IPS DF 4.7 (cell line): ENCODE results near the gene RSPH4A.
A peak's percentile ranks its signal among the peaks of the same experiment; 100 is the strongest.
"Not testable (repeated sequence)": the region's sequence is repeated elsewhere in the genome, so short reads cannot be mapped to it uniquely, and the experiment has no call there.

Source experiments
- DNase-seq: peaks from one replicate; pipeline ENCODE4 v3.0.0-alpha.2; 2013; ENCODE audit warnings: low spot score; ENCODE audit errors: extremely low read depth

Gene RSPH4A

GRCh38 chr6:116615937-116616736 lies at the start of gene RSPH4A:
Gene RSPH4A, plus strand, starts transcription at chr6:116616479. Its CDS starts 145 bp downstream, at chr6:116616624.
- peak; percentile 91 for DNase-seq

DNA sequence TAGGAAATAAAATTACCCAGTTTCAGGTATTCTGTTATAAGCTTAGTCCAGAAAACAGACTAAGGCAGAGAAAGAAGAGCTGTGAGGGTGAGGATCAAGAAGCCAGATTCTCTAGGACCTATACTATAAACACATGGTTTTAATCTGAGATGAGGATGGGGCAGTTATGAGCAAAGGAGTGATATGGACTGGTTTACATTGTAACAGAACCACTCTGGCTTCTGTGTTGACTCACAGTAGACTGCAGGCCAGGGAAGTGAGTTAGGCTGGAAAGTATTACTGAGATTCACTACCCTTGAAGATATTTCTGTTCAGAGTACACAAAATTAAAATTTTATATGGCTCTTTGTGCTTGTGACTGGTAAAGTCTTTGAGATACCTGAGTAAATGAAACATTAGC lies 48.2 kb upstream of the RSPH4A start:
- no peak for DNase-seq

GRCh38 chr6:116568821-116569755 lies 47.2 kb upstream of the RSPH4A start:
- no peak for DNase-seq

GRCh38 chr6:116570856-116571682 lies 45.2 kb upstream of the RSPH4A start, which contains the start of gene RWDD1:
Gene RWDD1, plus strand, starts transcription at chr6:116571504. Its CDS starts 79 bp downstream, at chr6:116571583.
- DNase-seq: peak; percentile 92

GRCh38 chr6:116571683-116572000 lies 44.6 kb upstream of the RSPH4A start:
- no peak for DNase-seq

DNA sequence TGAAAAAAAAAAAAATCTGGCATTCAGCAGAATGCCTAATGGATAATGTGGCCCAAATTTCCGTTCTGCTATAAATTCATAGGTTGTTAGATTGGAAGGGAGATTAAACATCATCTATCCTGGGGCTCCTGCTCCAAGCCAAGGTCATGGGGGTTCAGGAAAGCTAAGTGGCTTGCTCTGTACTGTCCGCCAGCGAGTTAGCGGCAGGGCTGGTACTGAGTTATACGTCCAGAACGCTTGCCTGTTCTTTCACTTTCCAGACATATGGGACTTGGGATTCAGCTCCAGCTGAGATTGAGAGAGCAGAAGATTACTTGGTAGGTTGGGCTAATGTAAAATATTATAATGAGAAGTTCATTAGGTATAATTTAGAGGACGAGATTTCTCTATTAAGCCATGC lies 44.1 kb upstream of the RSPH4A start:
- DNase-seq: no peak

- DNase-seq: no peak
Observed at GRCh38 chr6:116575227-116575626, 41.1 kb upstream of the RSPH4A start.

DNA sequence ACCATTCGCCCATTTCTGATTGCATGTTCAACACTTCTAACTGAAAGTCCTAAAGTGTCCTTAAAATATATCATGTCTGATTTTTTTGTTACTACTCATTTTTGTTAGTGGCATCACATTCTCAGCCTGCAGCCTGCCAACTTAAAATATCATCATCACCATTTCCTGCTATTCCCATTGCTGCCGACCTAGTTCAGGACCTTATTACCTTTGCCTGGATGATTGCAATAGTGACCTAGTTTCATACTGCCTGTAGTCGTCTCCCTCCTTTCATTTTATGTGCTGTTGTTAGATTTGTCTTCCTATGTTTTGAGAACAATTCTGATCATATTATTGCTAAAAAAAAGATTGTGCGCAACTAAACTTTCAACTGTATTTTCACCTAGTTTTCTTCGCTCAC lies 38.8 kb upstream of the RSPH4A start:
- no peak for DNase-seq

DNA sequence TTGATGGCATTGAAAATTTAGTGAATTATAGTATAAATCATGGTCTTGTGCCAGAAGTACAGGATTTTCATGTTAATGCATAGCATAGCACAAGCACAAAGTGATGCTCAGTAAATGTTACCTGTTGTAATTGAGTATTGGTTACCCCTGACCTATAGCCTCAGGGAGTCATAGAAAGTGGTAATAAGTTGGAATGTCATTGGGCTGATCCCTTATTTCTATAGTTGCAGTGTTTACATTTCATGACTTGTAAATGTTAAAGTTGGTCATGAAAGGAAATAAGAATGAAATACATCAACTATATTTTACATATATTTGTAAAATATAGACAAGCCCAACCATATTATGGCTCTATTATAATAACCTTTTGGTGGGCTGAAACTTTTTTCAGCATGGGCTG lies 37.9 kb upstream of the RSPH4A start:
- no peak for DNase-seq

GRCh38 chr6:116579143-116579542 lies 37.1 kb upstream of the RSPH4A start:
- no peak for DNase-seq

GRCh38 chr6:116580198-116580597 lies 36.1 kb upstream of the RSPH4A start:
- DNase-seq: no peak

DNA sequence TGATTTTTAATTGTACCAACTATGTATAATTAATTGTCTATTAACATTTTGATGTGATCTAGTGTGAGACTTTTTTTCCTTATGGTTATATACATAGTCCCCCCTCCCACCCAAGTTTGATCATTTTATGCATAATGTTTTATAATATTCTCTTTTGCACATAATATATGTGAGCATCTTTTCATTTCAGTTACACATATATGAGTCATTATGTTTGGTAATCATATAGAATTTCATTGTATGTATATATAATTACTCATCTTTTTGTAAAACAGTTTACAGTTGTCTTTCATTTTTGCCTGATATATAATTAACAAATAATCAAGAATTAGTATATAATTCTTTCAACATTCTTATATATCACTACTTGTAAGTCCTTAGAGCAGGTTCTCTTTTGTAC lies 30.0 kb upstream of the RSPH4A start:
- DNase-seq: no peak

DNA sequence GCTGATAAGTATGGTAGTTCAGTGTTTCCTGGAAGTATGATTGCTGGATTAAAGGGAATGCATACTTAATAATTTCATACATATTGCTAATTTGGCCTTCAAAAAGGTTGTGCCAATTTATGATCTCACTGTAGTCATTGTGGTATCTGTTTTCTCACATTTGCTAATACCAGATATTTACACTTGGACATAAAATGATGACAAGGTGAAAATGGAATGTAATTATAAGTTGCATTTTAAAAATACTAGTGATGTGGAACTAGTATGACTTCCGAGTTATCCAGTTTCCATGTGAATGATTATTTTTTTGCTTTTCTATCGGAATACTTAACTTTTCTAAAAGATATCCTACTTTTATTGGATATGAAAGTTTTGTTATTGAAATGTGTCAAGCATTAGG lies 29.5 kb upstream of the RSPH4A start:
- no peak for DNase-seq

GRCh38 chr6:116595247-116595646 lies 21.0 kb upstream of the RSPH4A start:
- no peak for DNase-seq

DNA sequence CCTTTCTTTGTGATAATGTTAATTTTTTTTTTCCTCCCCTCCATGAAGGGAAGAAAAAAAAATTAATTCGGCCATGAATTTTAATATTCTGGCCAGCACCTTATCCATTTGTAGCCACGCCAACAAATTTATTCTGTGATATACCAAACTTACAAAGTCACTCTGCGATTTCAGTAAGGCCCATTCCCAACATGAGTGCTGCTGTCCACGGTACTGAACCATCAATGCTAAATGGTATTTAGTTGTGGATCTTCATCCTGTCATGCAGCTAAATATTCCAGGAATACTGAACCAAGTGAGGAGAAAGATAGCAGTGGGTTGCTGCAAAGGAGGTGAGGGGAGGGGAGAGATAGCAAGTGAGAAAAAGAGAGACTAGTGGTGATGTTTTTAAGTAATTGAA lies 19.5 kb upstream of the RSPH4A start:
- DNase-seq: no peak

- not testable (repeated sequence) for DNase-seq
Observed at GRCh38 chr6:116603916-116604315, 12.4 kb upstream of the RSPH4A start.

DNA sequence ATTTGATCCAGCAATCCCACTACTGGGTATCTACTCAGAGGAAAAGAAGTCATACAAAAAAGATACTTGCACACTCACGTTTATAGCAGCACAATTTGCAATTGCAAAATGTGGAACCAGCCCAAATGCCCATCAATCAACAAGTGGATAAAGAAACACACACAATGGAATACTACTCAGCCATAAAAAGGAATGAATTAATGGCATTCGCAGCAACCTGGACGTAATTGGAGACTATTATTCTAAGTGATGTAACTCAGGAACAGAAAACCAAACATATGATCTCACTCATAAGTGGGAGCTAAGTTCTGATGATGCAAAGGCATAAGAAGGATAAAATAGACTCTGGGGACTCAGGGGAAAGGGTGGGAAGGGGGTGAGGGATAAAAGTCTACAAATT lies 11.4 kb upstream of the RSPH4A start:
- not testable (repeated sequence) for DNase-seq

DNA sequence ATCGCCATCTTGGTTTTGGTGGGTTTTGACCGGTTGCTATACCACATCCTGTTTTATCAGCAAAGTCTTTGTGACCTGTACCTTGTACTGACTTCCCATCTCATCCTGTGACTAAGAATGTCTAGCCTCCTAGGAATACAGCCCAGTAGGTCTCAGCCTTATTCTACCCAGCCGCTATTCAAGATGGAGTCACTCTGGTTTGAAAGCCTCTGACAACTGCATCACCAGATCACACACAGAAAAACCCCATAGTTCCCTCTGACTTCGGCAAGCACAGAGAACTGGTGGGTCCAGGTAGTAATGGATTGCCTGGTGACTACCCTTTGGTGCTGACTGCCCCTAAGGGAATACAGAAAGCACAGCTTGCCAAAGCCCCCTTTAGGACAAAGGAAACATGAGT lies 10.3 kb upstream of the RSPH4A start:
- DNase-seq: no peak

GRCh38 chr6:116611056-116611455 lies 5.2 kb upstream of the RSPH4A start:
- no peak for DNase-seq

GRCh38 chr6:116616737-116617053 lies 416 bp downstream of the RSPH4A start:
- no peak for DNase-seq

- no peak for DNase-seq
Observed at GRCh38 chr6:116624036-116624805, 7.9 kb downstream of the RSPH4A start.
